Activated B cell treated with CpG ODN at 0.5 μM for 24 hours (primary cell): ENCODE results near the gene TBL1Y. TPM values are rescaled to one million over a fixed set of nuclear protein-coding genes. Genes with fewer than 3 reads are reported as not detected.

Source experiments
- ATAC-seq: fragments of 200-7000 bp; cut with Tn5 transposase; one replicate; pipeline ENCODE4 v1.10.0; 2021; ENCODE audit warnings: low read depth, mild to moderate bottlenecking, moderate library complexity
- CTCF ChIA-PET: fragments of 350-600 bp; sonication (Branson Sonifier 250); formaldehyde crosslinking; loops from one replicate; lab custom pipeline; 2021; ENCODE audit warnings: antibody characterized with exemption; lab: Charles Lee
- POLR2A ChIA-PET: fragments of 350-600 bp; sonication (Branson Sonifier 250); formaldehyde crosslinking; loops from one replicate; lab custom pipeline; 2021; ENCODE audit warnings: antibody characterized with exemption; lab: Charles Lee
- DNase-seq: peaks from one replicate; pipeline ENCODE4 v3.0.0; 2022
- H3K27ac Mint-ChIP-seq: one replicate; pipeline ENCODE4 v1.8.0; 2020; ENCODE audit warnings: mixed read lengths
- H3K27me3 Mint-ChIP-seq: one replicate; pipeline ENCODE4 v1.8.0; 2021; ENCODE audit warnings: mixed read lengths
- H3K36me3 Mint-ChIP-seq: one replicate; pipeline ENCODE4 v1.8.0; 2021; ENCODE audit warnings: low read depth, mixed read lengths
- H3K4me1 Mint-ChIP-seq: one replicate; pipeline ENCODE4 v1.8.0; 2021; ENCODE audit warnings: mixed read lengths
- H3K4me3 Mint-ChIP-seq: one replicate; pipeline ENCODE4 v1.8.0; 2020; ENCODE audit warnings: mild to moderate bottlenecking, mixed read lengths
- H3K9me3 Mint-ChIP-seq: one replicate; pipeline ENCODE4 v1.8.0; 2020; ENCODE audit warnings: mixed read lengths
- CTCF ChIP-seq: fragments of 200-600 bp; IDR thresholded peaks from one replicate; pipeline ENCODE4 v1.8.0; 2022; ENCODE audit warnings: antibody characterized with exemption, mild to moderate bottlenecking
- intact Hi-C: fragments of 100-400 bp; cut with micrococcal nuclease; formaldehyde crosslinking; loops from one replicate; pipeline ENCODE4 v1.15.1; 2024
- total RNA-seq: library from RNA; stranded (reverse); gene quantifications from 2 replicates; pipeline ENCODE4 v1.2.3, GENCODE V29; 2022

The TBL1Y gene
- total RNA-seq, 1 donor from 2014 or later = not detected

GRCh38 chrY:6987811-6988210 lies 77.3 kb downstream of the TBL1Y start:
- no peaks in the 10 kb centered on the region for H3K36me3 Mint-ChIP-seq
- no peaks in the 10 kb centered on the region for H3K27me3 Mint-ChIP-seq
- no peak for DNase-seq
- intact Hi-C loops = no loop called here
- H3K4me3 Mint-ChIP-seq = no peak overlapping the region
- no peak for ATAC-seq
- POLR2A ChIA-PET = no interaction called here
- no peak for TF ChIP-seq CTCF
- H3K4me1 Mint-ChIP-seq = no peaks in the 10 kb centered on the region
- no peaks in the 10 kb centered on the region for H3K9me3 Mint-ChIP-seq
- CTCF ChIA-PET = no interaction called here
- H3K27ac Mint-ChIP-seq = no peak overlapping the region

GRCh38 chrY:6989886-6990620 lies 79.6 kb downstream of the TBL1Y start:
- H3K4me1 Mint-ChIP-seq = no peaks in the 10 kb centered on the region
- TF ChIP-seq CTCF = no peak
- ChIA-PET POLR2A (no interaction called here), CTCF (no interaction called here)
- H3K9me3 Mint-ChIP-seq = no peaks in the 10 kb centered on the region
- H3K27ac Mint-ChIP-seq = no peak overlapping the region
- intact Hi-C loops = no loop called here
- DNase-seq (no peak), ATAC-seq (no peak)
- no peaks in the 10 kb centered on the region for H3K27me3 Mint-ChIP-seq
- no peak overlapping the region for H3K4me3 Mint-ChIP-seq
- H3K36me3 Mint-ChIP-seq = no peaks in the 10 kb centered on the region

GRCh38 chrY:6992041-6992440 lies 81.5 kb downstream of the TBL1Y start:
- Mint-ChIP-seq H3K4me3 (no peak overlapping the region), H3K27ac (no peak overlapping the region), H3K36me3 (no peaks in the 10 kb centered on the region), H3K27me3 (no peaks in the 10 kb centered on the region), H3K4me1 (no peaks in the 10 kb centered on the region), H3K9me3 (no peaks in the 10 kb centered on the region)
- ChIA-PET POLR2A (no interaction called here), CTCF (no interaction called here)
- no peak for TF ChIP-seq CTCF
- intact Hi-C loops = no loop called here
- ATAC-seq = no peak
- DNase-seq = no peak

- DNase-seq = no peak
- TF ChIP-seq CTCF = no peak
- ChIA-PET POLR2A (no interaction called here), CTCF (no interaction called here)
- no peak for ATAC-seq
- Mint-ChIP-seq H3K27ac (no peak overlapping the region), H3K4me1 (peaks cover 15% of the 10 kb centered on the region), H3K4me3 (no peak overlapping the region), H3K27me3 (no peaks in the 10 kb centered on the region), H3K36me3 (no peaks in the 10 kb centered on the region), H3K9me3 (no peaks in the 10 kb centered on the region)
- intact Hi-C loops = no loop called here
Measured at GRCh38 chrY:6995987-6996386, 85.5 kb downstream of the TBL1Y start.

GRCh38 chrY:6997503-6998066 lies 87.1 kb downstream of the TBL1Y start:
- intact Hi-C loops = no loop called here
- Mint-ChIP-seq H3K9me3 (no peaks in the 10 kb centered on the region), H3K36me3 (no peaks in the 10 kb centered on the region), H3K4me1 (peaks cover 18% of the 10 kb centered on the region), H3K27ac (no peak overlapping the region), H3K27me3 (no peaks in the 10 kb centered on the region), H3K4me3 (no peak overlapping the region)
- ChIA-PET CTCF (no interaction called here), POLR2A (no interaction called here)
- DNase-seq (no peak), ATAC-seq (no peak)
- no peak for TF ChIP-seq CTCF
